A549 treated with ZK216348 at 1 μM for 4 hours (cell line): ENCODE measurements around the gene RNF182. TPM values are rescaled to one million over a fixed set of nuclear protein-coding genes. Genes with fewer than 3 reads are reported as not detected.

ENCODE experiments used
- total RNA-seq: library from RNA; stranded (reverse); fragments of 200-300 nt; extraction: Qiagen RNA extraction; gene quantifications from 5 replicates; pipeline ENCODE4 v1.2.3, GENCODE V29; 2022; ENCODE audit warnings: low read depth

Gene RNF182
- 2.3 to 3.4 TPM (median 3.1 TPM) in 5 replicates for total RNA-seq

GRCh38 chr6:13924949-13925881 lies at the start of gene RNF182:
Gene RNF182 (plus strand): TSS chr6:13924952. CDS start chr6:13977120, 52,168 bp downstream.

Other genes starting within 250 kb of the RNF182 start
- gene RANBP9, start 213.1 kb upstream of the RNF182 start, total RNA-seq, result 10.9 to 15.4 TPM (median 13.4 TPM) in 5 replicates
- 12.3 to 20.4 TPM (median 15.0 TPM) in 5 replicates for gene MCUR1, start 110.4 kb upstream of the RNF182 start, total RNA-seq
- gene CD83, start 192.8 kb downstream of the RNF182 start, total RNA-seq, result 1.5 to 2.9 TPM (median 1.9 TPM) in 5 replicates